NOMO-1 treated with DMSO at 0.1 percent for 48 hours (cell line): ENCODE measurements around the gene ADGRG3.
"Not testable (repeated sequence)": the region's sequence is repeated elsewhere in the genome, so short reads cannot be mapped to it uniquely, and the experiment has no call there.

Source experiments
- DNase-seq: peaks from one replicate; lab custom pipeline; 2025; ENCODE audit not compliant: unreplicated experiment; lab: John Stamatoyannopoulos, UW

ADGRG3 gene

GRCh38 chr16:57661936-57662906, 5.9 kb upstream of the ADGRG3 start:
- DNase-seq = no peak

GRCh38 chr16:57663436-57663835, 4.7 kb upstream of the ADGRG3 start:
- DNase-seq = no peak

- DNase-seq = no peak
Measured at GRCh38 chr16:57663917-57664661, 4.0 kb upstream of the ADGRG3 start.

GRCh38 chr16:57664662-57665025, 3.5 kb upstream of the ADGRG3 start:
- DNase-seq = no peak

DNA sequence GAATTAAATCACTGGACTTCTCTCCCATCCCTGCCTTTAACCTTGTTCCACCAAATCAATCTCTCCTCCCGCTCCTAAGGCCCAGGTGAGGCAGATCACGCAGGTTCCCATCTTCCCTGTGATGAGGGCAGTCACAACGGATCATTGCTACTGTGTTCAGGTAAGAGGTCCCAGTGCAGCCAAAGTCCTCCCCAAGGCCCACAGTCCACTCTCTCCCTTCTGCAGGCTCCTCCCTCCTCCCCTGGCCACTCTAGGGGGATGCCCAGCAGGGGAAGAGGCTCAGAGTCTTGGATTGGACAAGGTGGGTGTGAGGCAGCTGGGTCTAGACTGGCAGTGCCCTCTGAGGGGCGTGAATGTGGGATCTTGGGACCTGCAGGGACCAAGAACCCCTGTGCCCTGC, 2.6 kb upstream of the ADGRG3 start:
- no peak for DNase-seq

- DNase-seq = no peak
Measured at GRCh38 chr16:57666353-57667047, 1.6 kb upstream of the ADGRG3 start.

GRCh38 chr16:57667048-57667525, 1.0 kb upstream of the ADGRG3 start:
- no peak for DNase-seq

GRCh38 chr16:57667526-57668262, 412 bp upstream of the ADGRG3 start:
- DNase-seq = peak; percentile 67

GRCh38 chr16:57668630-57669475, 747 bp downstream of the ADGRG3 start:
- DNase-seq = no peak

DNA sequence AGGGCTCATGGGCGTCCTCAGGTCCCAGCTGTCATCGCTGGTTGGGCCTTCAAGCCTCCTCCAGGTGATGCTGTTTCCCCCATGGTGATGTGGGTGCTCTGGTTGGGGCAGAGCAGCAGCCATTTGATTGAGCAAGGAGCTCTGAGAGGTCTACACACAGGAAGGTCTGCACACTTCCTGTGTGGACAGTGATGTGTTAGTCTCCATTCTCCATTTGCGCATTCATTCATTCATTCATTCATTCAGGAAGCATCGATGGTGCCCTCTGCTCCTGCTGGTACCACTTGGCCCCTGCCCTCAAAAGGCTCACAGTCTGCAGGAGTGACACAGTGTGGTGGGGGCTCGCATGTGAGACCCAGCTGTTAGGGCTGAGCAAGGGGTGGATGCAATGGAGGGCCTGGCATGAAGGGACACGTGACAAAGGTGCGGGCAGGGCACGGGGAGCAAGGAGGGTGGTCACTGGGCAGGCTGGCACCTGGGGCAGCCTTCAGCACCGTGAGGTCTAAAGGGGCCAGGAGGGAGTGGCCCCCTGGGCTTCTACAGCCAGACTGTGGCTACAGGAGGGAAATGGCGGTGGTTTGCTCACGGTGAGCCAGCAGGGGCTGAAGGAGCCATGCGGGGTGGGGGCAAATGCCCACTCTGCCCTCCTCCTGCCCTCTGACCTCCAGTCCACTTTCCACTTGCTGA, 1.5 kb downstream of the ADGRG3 start:
- no peak for DNase-seq

DNA sequence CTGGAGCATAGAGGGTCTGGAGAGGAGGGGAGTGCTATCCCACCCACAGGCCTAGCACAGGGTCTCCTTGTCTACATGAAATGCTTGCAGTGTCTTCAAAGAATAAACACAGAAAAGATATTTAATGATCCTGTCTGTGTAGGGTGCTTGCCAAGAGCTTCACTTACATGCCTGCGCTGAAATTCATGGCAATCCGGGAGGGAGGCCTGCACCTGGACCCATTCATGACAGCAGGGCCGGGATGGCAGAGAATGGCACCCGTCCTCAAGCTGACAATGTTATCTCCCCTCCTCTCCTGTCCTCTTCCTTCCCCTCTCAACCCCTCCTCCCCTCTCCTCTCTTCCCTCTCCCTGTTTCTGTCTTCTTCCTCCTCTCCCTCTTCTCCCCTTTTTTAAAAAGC, 2.1 kb downstream of the ADGRG3 start:
- DNase-seq = no peak

DNA sequence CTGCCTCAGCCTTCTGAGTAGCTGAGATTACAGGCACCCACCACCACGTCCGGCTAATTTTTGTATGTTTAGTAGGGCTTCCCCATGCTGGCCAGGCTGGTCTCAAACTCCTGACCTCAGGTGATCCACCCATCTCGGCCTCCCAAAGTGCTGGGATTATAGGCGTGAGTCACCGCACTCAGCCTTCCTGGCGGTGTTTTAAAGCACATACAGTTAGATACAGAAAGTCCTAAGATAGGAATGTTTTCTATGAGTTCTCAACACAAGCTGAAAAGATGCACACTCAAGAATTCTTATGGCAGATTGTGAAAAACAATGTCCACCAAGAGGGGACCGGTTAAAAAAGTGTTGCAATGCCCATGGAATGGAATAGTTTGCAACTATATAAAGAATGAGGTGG, 3.3 kb downstream of the ADGRG3 start:
- DNase-seq = not testable (repeated sequence)

GRCh38 chr16:57672416-57672815, 4.3 kb downstream of the ADGRG3 start:
- no peak for DNase-seq

- DNase-seq = no peak
Measured at GRCh38 chr16:57672824-57673223, 4.7 kb downstream of the ADGRG3 start.

- DNase-seq = peak; percentile 86
Measured at GRCh38 chr16:57675741-57676551, 7.8 kb downstream of the ADGRG3 start.

DNA sequence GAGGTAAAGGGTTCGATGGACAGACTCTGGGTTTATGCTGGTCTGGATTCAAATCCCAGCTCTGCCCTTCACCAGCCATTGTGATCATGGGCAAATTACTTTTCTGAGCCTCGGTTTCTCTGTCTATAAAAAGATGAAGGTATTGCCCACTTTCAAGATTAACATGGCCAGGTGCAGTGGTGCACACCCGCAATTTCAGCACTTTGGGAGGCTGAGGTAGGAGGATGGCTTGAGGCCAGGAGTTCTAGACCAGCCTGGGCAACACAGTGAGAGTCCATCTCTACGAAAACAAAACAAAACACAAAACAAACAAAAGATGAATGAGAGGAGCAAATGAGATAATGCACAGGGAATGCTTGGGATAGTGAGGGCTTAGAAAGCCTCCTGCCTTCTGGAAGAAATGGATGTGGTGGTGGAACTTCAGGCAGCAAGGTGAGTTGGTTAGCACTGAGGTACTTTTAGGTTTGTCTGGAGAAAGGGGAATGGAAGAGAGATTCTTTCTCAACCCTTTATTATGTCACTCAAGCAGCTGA, 8.5 kb downstream of the ADGRG3 start:
- DNase-seq = no peak

DNA sequence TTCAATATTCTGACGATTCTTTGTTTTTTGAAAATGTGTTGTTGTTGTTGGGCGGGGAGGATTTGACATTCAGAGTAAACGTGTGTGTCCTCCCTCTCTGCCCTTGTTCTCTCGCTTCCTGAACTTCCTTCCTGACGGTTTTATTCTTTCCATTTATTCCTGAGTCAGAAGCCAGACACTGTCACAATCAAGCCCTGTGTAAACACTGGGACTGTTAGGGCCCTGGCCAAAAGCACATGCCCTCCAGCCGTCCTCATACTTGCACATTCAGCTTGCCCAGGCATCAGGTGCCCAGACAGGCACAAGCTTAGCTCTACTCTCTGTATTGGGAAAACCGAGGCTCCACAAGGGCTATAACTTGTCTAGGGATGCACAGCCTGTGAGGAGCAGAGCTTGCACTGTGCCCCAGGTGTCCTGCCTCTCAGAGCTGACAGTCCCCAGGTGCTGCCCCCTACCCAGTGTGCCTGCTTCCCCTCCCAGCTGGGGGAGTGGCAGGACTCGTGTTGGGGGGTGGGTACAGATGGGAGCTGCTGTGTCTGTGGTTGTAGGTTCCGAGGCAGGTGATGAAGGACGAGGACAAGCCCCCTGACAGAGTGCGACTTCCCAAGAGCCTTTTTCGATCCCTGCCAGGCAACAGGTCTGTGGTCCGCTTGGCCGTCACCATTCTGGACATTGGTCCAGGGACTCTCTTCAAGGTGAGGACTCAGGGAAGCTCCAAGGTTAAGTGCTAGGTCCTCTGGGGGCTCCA, 9.7 kb downstream of the ADGRG3 start:
- no peak for DNase-seq
